Endothelial cell of umbilical vein (primary cell): ENCODE data around the gene APOL2.

Experiments used
- CTCF ChIP-seq, 2 donors: IDR thresholded peaks; 1 replicate in 1 of 2; 2 replicates in 1 of 2; pipeline ENCODE4 v1.5.1; 2011; ENCODE audit warnings: low read length in 2 of 2, mild to moderate bottlenecking in 2 of 2, moderate library complexity in 2 of 2, control low read depth in 1 of 2, inconsistent platforms in 1 of 2, low read depth in 1 of 2; ENCODE audit not compliant: insufficient read depth in 1 of 2; ENCODE audit errors: extremely low read depth in 1 of 2
- EZH2 ChIP-seq: IDR thresholded peaks from 2 replicates; pipeline ENCODE4 v1.6.1; 2012; ENCODE audit warnings: borderline replicate concordance, low read depth, mild to moderate bottlenecking, moderate library complexity, low read length, inconsistent platforms; ENCODE audit not compliant: severe bottlenecking
- FOS ChIP-seq: IDR thresholded peaks from 2 replicates; pipeline ENCODE4 v1.6.1; 2011; ENCODE audit warnings: mild to moderate bottlenecking, low read length, moderate library complexity, borderline replicate concordance; ENCODE audit not compliant: insufficient read depth
- JUN ChIP-seq: IDR thresholded peaks from 2 replicates; pipeline ENCODE4 v1.6.1; 2011; ENCODE audit warnings: borderline replicate concordance, low read depth; ENCODE audit not compliant: insufficient read length, insufficient read depth
- MAX ChIP-seq: IDR thresholded peaks from 2 replicates; pipeline ENCODE4 v1.6.1; 2011; ENCODE audit not compliant: insufficient read depth, insufficient read length
- POLR2A ChIP-seq: IDR thresholded peaks from 2 replicates; pipeline ENCODE4 v1.6.1; 2012; ENCODE audit warnings: low read depth, mild to moderate bottlenecking, control low read depth, low read length
- POLR2AphosphoS5 ChIP-seq: IDR thresholded peaks from 2 replicates; pipeline ENCODE4 v1.6.1; 2012; ENCODE audit warnings: low read depth, mild to moderate bottlenecking, control low read depth, low read length, moderate library complexity; ENCODE audit not compliant: insufficient read depth

- TF ChIP-seq POLR2A (no peak), CTCF (IDR thresholded peaks at IDR 0.05; ENCODE audit: extremely low read depth in 1 of 2, insufficient read depth in 1 of 2, low read depth in 1 of 2, low read length in 2 of 2) (no peak), POLR2AphosphoS5 (no peak), EZH2 (no peak), MAX (no peak), JUN (no peak), FOS (no peak)
Measured at GRCh38 chr22:36227396-36227795, 11.9 kb downstream of the APOL2 start.
